ENCODE data around the gene PKIG. TPM values are rescaled to one million over a fixed set of nuclear protein-coding genes. Genes with fewer than 3 reads are reported as not detected.

The PKIG gene
- total and polyA plus RNA-seq, 10 of the 15 experiments (the other 5 are each of a cell fraction or from before 2014, with no cell fraction given), result 5.7 to 82.3 (median 39.7) TPM

DNA sequence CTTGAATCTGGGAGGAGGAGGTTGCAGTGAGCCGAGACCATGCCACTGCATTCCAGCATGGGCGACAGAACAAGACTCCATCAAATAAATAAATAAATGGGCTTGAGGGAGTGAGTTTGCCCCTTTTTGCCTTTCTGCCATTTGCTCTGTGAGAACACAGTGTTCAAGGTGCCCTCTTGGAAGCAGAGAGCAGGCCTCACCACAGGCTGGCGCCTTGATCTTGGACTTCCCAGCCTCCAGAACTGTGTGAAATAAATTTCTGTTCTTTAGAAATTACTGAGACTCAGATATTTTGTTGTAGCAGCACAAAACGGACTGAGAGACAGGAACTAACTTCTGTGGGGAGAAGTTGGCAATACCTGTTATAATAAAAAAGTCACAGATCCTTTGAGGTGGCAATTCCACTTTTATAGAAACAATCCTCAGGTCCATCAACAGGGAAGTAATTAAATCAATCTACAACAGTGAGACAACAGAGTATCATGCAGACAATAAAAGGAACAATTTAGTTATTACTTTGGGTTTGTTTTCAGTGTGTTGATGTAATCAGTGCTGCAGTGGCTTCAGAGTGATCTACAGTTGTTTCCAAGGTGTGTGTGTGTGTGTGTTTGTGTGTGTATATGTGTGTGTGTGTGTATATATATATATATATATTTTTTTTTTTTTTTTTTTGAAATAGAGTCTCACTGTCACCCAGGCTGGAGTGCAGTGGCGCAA, 24.5 kb downstream of the PKIG start (continued):
- no peak for TF ChIP-seq EP300 (IDR thresholded peaks at IDR 0.05; ENCODE audit: borderline replicate concordance in 1 of 2, control insufficient read depth in 1 of 2, low read depth in 2 of 2, low read length in 2 of 2)
- no peak for TF ChIP-seq WRNIP1 (IDR thresholded peaks at IDR 0.05; ENCODE audit: borderline replicate concordance, low read depth, low read length)
- TF ChIP-seq, protein P1, sequence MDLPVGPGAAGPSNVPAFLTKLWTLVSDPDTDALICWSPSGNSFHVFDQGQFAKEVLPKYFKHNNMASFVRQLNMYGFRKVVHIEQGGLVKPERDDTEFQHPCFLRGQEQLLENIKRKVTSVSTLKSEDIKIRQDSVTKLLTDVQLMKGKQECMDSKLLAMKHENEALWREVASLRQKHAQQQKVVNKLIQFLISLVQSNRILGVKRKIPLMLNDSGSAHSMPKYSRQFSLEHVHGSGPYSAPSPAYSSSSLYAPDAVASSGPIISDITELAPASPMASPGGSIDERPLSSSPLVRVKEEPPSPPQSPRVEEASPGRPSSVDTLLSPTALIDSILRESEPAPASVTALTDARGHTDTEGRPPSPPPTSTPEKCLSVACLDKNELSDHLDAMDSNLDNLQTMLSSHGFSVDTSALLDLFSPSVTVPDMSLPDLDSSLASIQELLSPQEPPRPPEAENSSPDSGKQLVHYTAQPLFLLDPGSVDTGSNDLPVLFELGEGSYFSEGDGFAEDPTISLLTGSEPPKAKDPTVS (IDR thresholded peaks at IDR 0.05; ENCODE audit: low read depth, low read length), result no peak
- TF ChIP-seq ZNF207 (IDR thresholded peaks at IDR 0.05; ENCODE audit: borderline replicate concordance), result no peak
- TF ChIP-seq JUND (IDR thresholded peaks at IDR 0.05; ENCODE audit: low read depth, low read length), result no peak
- no peak for TF ChIP-seq RELA (IDR thresholded peaks at IDR 0.05; ENCODE audit: borderline replicate concordance, partially characterized antibody)
- TF ChIP-seq, protein P2, sequence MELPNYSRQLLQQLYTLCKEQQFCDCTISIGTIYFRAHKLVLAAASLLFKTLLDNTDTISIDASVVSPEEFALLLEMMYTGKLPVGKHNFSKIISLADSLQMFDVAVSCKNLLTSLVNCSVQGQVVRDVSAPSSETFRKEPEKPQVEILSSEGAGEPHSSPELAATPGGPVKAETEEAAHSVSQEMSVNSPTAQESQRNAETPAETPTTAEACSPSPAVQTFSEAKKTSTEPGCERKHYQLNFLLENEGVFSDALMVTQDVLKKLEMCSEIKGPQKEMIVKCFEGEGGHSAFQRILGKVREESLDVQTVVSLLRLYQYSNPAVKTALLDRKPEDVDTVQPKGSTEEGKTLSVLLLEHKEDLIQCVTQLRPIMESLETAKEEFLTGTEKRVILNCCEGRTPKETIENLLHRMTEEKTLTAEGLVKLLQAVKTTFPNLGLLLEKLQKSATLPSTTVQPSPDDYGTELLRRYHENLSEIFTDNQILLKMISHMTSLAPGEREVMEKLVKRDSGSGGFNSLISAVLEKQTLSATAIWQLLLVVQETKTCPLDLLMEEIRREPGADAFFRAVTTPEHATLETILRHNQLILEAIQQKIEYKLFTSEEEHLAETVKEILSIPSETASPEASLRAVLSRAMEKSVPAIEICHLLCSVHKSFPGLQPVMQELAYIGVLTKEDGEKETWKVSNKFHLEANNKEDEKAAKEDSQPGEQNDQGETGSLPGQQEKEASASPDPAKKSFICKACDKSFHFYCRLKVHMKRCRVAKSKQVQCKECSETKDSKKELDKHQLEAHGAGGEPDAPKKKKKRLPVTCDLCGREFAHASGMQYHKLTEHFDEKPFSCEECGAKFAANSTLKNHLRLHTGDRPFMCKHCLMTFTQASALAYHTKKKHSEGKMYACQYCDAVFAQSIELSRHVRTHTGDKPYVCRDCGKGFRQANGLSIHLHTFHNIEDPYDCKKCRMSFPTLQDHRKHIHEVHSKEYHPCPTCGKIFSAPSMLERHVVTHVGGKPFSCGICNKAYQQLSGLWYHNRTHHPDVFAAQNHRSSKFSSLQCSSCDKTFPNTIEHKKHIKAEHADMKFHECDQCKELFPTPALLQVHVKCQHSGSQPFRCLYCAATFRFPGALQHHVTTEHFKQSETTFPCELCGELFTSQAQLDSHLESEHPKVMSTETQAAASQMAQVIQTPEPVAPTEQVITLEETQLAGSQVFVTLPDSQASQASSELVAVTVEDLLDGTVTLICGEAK (IDR thresholded peaks at IDR 0.05; ENCODE audit: borderline replicate concordance), result no peak
- no peak for TF ChIP-seq ZNF622 (IDR thresholded peaks at IDR 0.05)
